Fibroblast of gingiva (primary cell): ENCODE measurements around the gene CEP72.
A peak's percentile ranks its signal among the peaks of the same experiment; 100 is the strongest.

Experiments used
- DNase-seq: peaks from one replicate; pipeline ENCODE4 v3.0.0-alpha.2; 2011; ENCODE audit warnings: low read depth

CEP72 gene

DNA sequence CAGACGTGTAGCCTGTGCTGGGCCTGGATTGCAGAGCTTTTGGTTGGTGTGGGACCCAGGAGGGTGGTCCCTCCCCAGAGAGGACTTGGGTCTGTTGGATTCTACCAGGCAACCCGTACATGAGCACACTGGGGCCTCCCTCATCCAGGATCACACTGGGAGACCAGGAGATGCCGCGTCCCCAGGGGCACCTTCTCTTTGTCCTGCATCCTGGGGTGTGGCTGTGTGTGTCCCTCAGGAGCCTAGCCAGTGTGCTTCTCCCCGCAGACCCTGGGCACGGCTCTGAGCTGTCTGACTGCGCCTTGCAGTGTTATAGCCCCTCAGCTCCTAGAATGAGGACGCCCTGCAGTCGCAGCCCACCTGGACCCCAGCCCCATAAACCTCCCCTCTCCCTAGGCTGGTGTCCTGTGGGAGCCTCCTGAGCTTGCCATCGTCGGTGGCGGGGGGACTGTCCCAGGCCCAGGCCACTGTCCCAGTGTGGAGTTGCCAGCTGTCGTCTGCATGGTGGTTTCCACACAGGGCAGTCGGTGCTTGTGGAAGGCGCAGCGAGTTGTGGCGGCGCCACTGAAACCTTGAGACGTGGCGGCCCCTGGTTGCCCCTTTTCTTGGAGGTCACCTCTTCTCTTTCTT, 27.6 kb downstream of the CEP72 start:
- DNase-seq = no peak

DNA sequence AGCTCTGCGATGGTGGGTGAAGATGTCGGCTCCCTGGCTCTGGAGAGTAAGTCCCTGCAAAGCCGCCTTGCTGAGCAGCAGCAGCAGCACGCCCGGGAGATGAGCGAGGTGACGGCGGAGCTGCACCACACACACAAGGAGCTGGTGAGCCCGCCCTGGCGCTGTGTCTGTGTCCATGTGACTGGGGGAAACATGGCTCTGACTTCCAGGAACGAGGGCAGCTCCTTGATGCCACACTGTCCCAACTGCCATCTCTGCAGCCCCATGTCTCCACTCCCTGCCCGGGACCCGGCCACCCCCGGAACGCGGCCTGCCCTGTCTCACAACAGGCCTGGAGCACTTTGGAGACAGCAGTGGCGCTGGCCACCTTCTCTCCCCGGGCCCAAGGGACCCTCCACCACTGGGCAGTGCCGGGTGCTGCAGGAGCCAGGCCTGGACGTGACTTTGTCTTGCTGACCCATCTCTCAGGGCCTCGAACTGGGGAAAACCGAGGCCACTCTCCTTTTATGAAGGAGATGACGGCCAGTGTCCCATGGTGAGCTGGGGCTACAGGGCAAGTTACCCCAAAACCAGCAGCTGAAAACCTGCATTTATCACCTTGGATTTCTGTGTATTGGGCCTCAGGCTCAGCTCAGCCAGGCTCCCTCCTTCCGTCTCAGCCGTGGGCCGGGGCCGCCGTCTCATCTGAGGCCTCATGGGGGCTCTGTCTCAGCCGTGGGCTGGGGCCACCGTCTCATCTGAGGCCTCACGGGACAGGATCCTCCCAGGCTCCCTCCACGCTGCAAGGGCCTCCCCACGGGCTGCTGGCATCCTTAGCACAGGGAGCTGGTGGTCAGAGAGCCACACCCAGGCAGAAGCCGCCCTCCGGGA, 28.6 kb downstream of the CEP72 start:
- no peak for DNase-seq

DNA sequence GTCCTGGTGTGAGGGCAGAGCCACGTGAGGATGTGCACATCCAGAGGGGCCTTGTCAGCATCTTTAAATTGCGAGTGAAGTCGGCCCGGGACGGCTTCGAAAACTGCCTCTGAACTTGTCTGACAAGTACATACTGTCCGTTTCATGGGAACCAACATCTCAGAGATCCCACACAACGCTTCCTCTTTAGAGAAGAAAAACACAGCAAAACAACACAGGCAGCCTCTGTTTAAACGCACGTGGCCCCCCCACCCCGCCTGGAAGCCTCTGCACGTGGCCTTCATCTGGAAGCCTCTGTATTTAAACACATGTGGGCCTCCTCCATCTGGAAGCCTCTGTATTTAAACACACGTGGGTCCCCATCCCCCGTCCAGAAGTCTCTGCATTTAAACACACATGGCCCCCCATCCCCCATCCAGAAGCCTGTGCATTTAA, 29.2 kb downstream of the CEP72 start:
- no peak for DNase-seq

DNA sequence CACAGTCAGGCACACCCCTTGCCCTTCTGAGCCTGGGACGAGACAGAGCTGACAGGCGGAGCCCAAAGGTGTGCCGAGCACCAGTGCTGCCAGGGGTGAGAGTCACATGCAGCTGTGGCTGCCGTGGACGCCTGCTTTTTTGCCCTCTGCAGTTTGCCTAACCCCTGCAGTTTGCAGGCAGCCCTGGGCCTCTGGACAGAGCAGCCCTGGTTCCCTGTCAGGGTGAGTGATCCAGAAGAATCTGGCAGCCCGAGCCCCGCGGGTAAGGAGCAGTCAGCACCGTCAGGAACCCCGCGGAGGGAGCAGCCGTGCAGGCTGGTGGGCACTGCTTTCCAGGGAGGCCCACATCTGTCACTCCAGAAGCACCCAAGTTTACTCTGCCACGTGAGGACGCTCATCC, 30.3 kb downstream of the CEP72 start:
- DNase-seq = no peak

DNA sequence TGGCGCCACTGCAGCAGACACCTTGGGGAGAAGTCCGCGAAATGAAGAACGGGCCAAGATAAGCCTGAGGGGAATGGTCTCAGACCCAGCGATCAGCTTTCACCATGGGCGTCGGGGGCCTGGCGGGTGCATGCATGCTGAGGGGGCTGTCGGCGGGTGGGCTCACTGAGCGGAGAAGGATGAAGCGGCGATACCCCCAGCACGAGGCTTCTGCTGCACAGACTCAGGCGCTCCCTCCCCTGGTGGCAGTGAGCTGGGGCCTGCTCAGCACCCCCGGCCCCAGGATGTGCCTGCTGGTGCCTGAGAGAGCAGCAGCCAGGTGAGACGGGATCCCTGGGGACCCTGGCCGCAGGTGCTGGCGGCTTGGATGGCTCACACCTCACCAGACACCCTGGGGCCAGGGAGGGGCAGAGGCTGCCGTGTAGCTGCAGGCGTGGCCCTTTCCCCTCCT, 31.2 kb downstream of the CEP72 start:
- no peak for DNase-seq

GRCh38 chr5:643811-644271, 31.7 kb downstream of the CEP72 start:
- DNase-seq = peak; percentile 9

GRCh38 chr5:644509-644908, 32.4 kb downstream of the CEP72 start:
- DNase-seq = no peak

DNA sequence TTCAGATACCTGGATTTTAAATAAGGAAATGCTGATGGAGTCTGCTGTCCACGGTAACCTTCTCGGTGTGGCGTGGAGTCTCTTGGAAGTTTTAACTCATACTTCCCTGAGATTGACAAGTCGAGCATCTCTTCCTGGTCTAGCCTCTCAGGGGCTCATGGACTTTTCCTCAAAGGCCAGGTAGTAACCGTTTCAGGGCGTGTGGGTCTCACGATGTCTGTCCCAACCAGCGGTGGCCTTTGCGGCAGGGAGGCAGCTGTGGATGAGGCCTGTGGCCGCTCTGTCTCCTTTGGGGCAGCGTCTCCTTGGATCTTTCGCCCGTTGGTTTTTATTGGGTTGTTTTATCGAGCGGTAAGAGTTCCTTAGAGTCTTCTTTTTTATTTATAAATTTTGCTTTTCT, 32.8 kb downstream of the CEP72 start:
- no peak for DNase-seq

DNA sequence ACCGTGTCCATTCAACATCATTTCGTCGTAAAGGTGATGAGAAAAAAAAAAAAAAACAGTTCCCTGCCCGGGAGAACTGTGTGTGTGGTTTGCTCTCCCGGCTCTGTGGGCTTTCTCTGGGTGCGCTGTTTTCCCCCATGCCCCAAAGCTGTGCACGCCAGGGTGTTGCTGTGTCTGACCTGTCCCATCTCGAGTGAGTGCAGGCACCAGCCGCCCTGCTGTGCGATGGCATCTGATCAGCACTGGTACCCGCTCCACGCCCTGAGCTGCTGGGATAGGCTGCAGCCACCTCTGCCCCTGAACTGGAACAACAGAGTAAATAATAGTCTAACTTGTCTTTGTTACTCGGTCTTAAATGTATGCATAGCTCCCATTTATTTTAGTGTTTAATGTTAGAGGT, 33.3 kb downstream of the CEP72 start:
- no peak for DNase-seq

GRCh38 chr5:646396-647201, 34.5 kb downstream of the CEP72 start:
- no peak for DNase-seq

GRCh38 chr5:647311-647710, 35.2 kb downstream of the CEP72 start:
- DNase-seq = no peak

- DNase-seq = no peak
These were observed 35.6 kb downstream of the CEP72 start for GRCh38 chr5:647727-648126.

GRCh38 chr5:651296-652022, 39.3 kb downstream of the CEP72 start:
- no peak for DNase-seq

GRCh38 chr5:652023-652515, 39.9 kb downstream of the CEP72 start:
- no peak for DNase-seq

DNA sequence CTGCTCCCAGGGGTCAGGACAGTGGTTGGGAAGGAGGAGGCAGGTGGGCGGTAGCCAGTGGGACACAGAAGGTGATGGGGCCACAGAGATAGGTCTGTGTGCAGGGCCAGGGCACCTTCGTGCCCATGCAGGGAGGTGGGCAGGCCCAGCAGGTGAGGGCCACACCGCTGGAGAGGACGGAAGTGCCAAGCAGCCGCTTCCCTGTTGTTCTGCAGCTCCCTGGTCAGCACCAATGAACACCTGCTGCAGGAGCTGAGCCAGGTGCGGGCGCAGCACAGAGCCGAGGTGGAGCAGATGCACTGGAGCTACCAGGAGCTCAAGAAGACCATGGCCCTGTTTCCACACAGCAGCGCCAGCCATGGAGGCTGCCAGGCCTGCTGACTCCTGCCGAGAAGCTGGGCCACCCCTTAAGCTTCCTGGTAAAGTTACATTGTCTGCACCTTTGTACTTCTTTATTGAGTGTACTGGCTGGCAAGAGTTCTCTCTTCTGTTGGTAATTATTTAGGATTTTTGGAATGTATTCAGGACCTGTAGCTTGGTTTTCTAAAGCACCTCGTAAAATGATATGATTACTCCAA, 40.7 kb downstream of the CEP72 start:
- no peak for DNase-seq

- no peak for DNase-seq
These were observed 42.1 kb downstream of the CEP72 start for GRCh38 chr5:654071-654778.

DNA sequence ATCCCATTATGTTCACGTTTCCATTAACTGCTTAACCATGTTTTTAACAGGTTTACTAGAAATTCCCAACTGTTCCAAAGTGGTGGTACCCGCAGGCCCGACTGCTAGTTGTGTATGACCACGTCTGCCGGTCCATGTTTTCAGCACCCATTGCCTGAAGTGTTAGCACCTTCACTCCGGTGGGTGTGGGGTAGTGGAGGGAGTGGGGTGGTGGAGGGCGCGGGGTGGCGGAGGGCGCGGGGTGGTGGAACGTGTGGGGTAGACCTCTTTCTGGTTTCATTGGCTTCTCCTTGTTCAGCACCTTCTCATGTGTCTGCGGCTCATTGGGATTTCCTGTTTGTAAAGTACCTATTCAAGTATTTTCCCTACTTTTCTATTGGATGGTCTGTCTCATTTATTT, 43.3 kb downstream of the CEP72 start:
- DNase-seq = no peak

GRCh38 chr5:657570-657969, 45.4 kb downstream of the CEP72 start:
- DNase-seq = peak; percentile 50

DNA sequence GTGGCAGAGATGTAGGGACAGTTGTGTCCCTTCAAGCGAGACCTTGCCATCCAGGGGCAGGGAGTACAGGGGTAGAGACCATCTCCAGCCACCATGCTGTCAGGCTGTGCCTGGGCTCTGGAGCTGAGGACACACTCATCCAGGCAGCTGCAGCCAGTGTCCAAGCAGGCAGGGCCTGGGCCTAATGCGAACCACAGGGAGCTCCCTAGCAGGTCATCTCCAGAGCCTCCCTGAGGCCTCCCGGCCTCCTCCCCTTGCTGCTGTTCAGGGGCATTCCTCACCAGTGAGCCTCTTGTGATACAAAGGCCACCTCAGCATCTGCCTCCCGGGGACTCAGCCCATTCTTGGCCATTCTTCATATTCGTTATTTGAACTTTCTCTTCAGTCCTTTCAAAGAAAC, 46.0 kb downstream of the CEP72 start:
- DNase-seq = no peak

DNA sequence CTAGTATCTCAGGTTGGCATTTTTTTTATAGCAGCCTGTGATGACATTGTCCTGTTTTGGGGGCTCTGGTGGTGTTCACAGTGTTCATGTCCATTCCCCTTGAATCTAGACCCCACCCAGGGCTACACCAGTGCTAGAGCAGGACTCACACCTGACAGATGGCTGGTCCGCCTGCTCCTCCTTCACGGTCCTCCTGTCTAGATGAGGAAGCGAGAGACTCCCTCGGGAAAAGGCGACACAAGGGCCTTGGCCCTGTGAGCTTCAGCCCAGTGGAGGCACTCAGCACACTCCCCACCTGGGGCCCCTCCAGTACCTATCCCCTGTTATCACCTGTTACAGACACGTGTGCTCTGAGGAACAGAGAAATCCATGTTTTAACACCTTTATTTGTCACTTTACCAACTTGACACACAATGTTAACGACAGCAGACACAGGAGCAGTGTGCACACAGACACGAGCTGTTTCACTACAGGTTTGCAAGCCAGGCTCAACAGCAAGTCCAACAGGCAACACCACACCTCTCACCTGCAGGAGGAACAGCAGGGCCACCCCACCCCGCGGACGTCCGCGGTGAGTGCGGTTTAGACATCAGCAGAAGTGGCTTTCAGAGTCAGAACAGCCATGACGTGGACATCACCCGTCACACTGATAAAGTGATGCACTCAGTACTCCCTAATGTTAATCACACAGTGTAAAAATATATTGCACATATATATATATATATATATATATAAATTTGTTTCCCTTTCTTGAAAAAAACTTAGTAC, 47.5 kb downstream of the CEP72 start:
- no peak for DNase-seq
